ENCODE data around the gene TPRG1L. TPM values are rescaled to one million over a fixed set of nuclear protein-coding genes. Genes with fewer than 3 reads are reported as not detected.

Gene TPRG1L
- total RNA-seq, 4 donors from 2014 or later: 27.9 to 44.7 (median 33.2) TPM

- TF ChIP-seq POLR2A (IDR thresholded peaks at IDR 0.05) (no peak), CTCF (IDR thresholded peaks at IDR 0.05) (no peak)
- peaks cover 0 to 7% (median 0%) of the 10 kb centered on the region in 3 donors for H3K4me1 ChIP-seq
- H3K27ac ChIP-seq: no peak overlapping the region
- no peak overlapping the region for H3K4me3 ChIP-seq
- H3K9me3 ChIP-seq: no peaks in the 10 kb centered on the region
- H3K27me3 ChIP-seq: peaks cover 0 to 47% (median 0%) of the 10 kb centered on the region in 4 donors
- whole genome bisulfite sequencing, 2 donors: 95% methylated on average over 4 of the region's 4 CpGs
- H3K36me3 ChIP-seq: no peaks in the 10 kb centered on the region
- intact Hi-C loops (cut with DNase I): no loop called here
- DNase-seq: no peak
Measured at GRCh38 chr1:3661631-3662030, 36.8 kb downstream of the TPRG1L start.

GRCh38 chr1:3662080-3662671 is 37.4 kb downstream of the TPRG1L start:
- H3K27ac ChIP-seq: no peak overlapping the region
- WGBS, 2 donors: 89 to 95% methylated on average over 14 to 16 of the region's 16 CpGs
- peaks cover 0 to 49% (median 0%) of the 10 kb centered on the region in 4 donors for H3K27me3 ChIP-seq
- H3K4me1 ChIP-seq: peaks cover 0 to 7% (median 0%) of the 10 kb centered on the region in 3 donors
- TF ChIP-seq CTCF (IDR thresholded peaks at IDR 0.05) (no peak), POLR2A (IDR thresholded peaks at IDR 0.05) (no peak)
- no peaks in the 10 kb centered on the region for H3K36me3 ChIP-seq
- no peak overlapping the region for H3K4me3 ChIP-seq
- no peak for DNase-seq
- H3K9me3 ChIP-seq: no peaks in the 10 kb centered on the region
- intact Hi-C loops (cut with DNase I): no loop called here

GRCh38 chr1:3663999-3664699 is 39.3 kb downstream of the TPRG1L start:
- 80% methylated on average over 1 of the region's 14 CpGs; no CpG with 5 or more reads in 1 of the 2 donors for WGBS, 2 donors
- H3K27ac ChIP-seq: no peak overlapping the region
- intact Hi-C loops (cut with DNase I): no loop called here

GRCh38 chr1:3664700-3665375 is 40.0 kb downstream of the TPRG1L start:
- Histone ChIP-seq H3K4me3 (no peak overlapping the region), H3K27me3 (peaks cover 0 to 60% (median 0%) of the 10 kb centered on the region in 4 donors), H3K27ac (no peak overlapping the region), H3K36me3 (no peaks in the 10 kb centered on the region), H3K9me3 (no peaks in the 10 kb centered on the region), H3K4me1 (peaks cover 8 to 19% (median 9%) of the 10 kb centered on the region in 3 donors)
- TF ChIP-seq POLR2A (IDR thresholded peaks at IDR 0.05) (no peak), CTCF (IDR thresholded peaks at IDR 0.05) (no peak)
- DNase-seq: no peak
- 55 to 65% methylated on average over 9 to 14 of the region's 14 CpGs for WGBS, 2 donors
- intact Hi-C loops (cut with DNase I): no loop called here

More at GRCh38 chr1:3663999-3664699, 39.3 kb downstream of the TPRG1L start:
- no peak for TF ChIP-seq CTCF (IDR thresholded peaks at IDR 0.05)
- TF ChIP-seq POLR2A (IDR thresholded peaks at IDR 0.05): no peak
- peaks cover 7 to 15% (median 7%) of the 10 kb centered on the region in 3 donors for H3K4me1 ChIP-seq
- no peak for DNase-seq
- H3K36me3 ChIP-seq: no peaks in the 10 kb centered on the region
- peaks cover 0 to 53% (median 0%) of the 10 kb centered on the region in 4 donors for H3K27me3 ChIP-seq
- no peaks in the 10 kb centered on the region for H3K9me3 ChIP-seq
- H3K4me3 ChIP-seq: no peak overlapping the region

GRCh38 chr1:3668148-3668547 is 43.3 kb downstream of the TPRG1L start:
- no peak overlapping the region for H3K27ac ChIP-seq
- no peaks in the 10 kb centered on the region for H3K36me3 ChIP-seq
- TF ChIP-seq CTCF (IDR thresholded peaks at IDR 0.05) (no peak), POLR2A (IDR thresholded peaks at IDR 0.05) (no peak)
- whole genome bisulfite sequencing, 2 donors: 68 to 78% methylated on average over 8 of the region's 8 CpGs
- no peak for DNase-seq
- intact Hi-C loops (cut with DNase I): no loop called here
- H3K9me3 ChIP-seq: no peaks in the 10 kb centered on the region
- H3K4me3 ChIP-seq: no peak overlapping the region
- H3K27me3 ChIP-seq: peaks cover 0 to 77% (median 0%) of the 10 kb centered on the region in 4 donors
- H3K4me1 ChIP-seq: peaks cover 8 to 29% (median 12%) of the 10 kb centered on the region in 3 donors

Measured in esophagus squamous epithelium (tissue), 5 donors.